ENCODE data around the gene NELFB.

Gene NELFB

DNA sequence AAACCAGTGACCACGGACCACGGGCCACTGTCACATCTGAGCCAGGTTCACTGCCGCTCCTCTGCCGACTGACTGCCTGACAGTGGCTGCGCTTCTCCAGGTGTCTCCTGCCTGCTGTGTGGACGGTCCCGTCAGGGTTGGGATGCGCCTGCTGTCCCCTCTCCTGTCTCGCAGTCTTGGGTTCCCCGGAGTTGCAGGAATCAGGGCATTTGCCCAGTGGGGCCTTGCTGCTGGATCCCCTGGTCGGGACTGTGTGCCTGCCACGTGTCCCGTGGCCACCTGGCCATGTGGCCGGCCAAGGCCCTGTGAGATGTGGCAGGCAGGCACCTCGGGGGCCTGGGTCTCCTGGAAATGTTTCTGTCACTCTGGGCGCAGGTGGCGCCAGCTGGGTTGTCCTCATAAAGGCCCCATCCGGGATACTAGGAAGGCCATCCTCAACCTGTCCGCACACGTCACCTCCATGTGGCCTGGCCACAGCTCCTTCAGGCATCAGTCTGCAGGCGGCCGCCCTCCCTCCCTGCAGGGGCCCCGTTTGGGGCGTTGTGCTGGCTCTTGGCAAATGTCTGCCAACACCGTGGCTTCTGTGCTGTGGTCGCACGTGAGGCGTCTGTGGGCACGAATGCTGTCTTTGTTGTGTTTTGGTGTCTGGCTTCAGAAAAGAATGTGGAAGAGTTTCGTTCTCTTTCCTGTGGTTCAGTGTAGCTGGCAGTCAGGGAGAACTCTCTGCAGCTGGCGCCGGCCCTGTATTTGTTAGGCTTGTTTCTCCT, 16.0 kb downstream of the NELFB start:
- no peak for DNase-seq

DNA sequence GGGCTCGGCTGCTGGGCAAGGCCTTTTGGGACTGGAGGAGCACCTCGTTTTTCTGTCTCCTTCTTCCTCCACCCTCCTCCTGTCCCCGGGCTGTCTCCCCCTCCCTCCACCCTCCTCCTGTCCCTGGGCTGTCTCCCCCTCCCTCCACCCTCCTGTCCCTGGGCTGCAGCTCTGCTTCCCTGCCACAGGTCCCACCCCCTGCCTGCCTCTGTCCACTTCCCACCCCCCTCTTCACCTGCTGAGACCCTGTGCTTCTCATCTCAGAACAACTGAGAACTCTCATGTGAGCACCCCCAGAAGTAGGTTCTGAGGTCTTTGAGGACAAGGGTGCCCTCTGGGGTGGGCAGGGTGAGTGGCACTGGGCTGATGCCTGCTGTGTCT, 16.6 kb downstream of the NELFB start:
- DNase-seq = no peak

DNA sequence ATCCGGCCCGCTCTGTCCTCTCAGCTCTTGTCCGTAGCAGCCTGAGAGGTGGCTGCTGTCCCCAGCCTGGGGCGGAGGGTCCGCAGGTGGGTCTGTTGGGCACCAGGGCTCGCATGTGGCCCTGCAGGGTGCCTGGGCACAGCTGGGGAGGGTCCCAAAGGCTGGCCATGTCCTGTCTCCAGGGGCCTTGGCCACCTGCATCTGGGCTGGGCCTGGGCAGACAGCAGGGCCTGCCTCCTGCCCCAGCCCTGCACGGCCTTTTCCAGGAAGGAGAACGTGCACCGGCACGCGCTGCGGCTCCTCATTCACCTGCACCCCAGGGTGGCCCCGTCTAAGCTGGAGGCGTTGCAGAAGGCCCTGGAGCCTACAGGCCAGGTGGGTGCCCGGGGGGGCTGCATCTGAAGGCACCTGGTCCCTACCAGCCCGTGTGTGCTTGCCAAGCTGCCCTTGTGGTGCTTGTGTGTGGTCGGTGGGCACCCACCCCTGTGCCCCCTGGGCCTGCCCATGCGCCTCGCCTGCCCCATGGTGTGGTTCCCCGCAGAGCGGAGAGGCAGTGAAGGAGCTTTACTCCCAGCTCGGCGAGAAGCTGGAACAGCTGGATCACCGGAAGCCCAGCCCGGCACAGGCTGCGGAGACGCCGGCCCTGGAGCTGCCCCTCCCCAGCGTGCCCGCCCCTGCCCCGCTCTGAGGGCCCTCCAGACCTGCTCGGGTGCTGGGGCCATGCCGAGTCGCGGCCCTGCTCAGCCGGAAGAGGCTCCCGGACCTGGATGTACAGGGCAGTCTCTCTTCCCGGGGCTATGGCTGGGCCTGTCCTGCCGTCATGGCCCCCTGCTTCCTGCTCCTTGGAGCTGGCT, 17.3 kb downstream of the NELFB start:
- DNase-seq = no peak

DNA sequence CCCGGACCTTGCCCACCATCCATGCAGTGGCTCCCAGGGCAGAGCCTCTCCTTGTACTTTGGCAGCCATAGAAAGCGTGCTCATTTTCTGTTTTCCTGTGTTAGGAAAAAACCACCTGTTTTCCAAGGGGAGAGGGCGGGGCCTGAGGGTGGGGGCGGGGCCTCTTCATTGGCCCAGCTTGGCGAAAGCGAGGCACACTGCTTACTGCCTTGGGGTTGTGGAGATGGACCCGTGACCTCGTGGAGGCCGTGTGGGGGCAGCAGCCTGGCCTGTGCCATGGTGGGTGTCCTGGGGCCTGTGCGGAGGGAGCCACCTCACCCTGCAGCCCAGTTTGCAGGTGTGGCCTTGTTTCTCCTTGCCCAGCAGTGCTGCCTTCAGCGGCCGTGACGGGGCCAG, 18.0 kb downstream of the NELFB start:
- no peak for DNase-seq

- DNase-seq = no peak
Observed at GRCh38 chr9:137273611-137274320, 18.6 kb downstream of the NELFB start.

DNA sequence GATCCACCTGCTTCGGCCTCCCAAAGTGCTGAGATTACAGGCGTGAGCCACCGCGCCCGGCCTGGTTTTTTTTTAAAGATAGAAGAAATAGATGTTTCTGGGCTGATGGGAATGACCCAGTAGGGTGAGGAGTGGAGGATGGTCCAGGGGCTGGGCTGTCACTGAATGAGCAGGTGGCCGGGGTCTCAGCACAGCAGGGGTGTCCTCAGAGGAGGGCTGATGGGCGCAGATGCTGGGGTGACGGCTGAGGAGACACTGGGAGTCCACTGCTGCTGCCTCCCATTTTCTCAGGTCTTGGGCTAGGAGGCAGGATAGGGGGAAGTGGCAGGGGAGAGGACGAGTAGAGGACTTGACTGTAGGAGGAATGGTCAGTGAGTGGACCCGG, 20.1 kb downstream of the NELFB start:
- DNase-seq = no peak

- no peak for DNase-seq
Observed at GRCh38 chr9:137275588-137276472, 20.7 kb downstream of the NELFB start.

DNA sequence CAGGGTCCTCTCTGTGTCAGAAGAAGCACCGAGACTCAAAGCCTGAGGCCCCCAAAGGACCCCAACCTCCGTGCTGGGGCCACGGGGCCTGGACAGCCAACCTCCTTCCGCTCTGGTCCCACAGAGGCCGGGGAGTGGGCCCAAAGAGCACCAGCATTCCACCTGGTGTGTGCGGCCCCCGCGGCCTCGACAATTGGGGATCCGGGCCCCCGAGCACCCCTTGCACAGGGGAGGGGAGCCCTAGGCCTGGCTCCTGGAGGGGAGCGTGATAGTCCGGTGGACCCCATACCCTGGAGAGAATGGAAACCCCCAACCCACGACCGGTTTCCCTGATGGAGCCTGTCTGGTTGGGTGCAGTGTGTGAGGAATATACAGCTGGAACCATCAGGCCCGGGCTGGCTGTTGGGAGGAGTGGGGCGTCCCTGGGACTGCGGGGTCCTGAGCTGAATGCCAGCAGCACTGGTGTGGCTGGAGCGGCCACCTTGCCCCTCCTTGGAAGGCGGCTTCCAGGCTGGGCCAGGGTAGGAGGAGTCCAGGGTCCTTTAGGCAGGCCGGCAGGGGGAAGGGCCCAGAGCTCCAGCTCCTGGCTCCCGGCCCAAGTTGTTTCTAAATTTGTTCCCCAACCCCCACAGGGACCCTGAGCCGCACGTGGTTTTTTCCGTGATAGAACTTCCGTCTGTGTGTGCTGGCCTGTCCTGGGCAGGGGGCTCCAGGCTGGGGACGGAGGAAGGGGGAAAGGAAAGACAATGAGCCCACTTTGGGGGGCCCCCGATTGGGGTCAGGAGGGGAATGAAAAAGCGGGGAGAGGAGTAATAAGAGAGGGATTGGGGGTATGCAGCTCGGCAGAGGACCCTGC, 21.6 kb downstream of the NELFB start:
- DNase-seq = no peak

DNA sequence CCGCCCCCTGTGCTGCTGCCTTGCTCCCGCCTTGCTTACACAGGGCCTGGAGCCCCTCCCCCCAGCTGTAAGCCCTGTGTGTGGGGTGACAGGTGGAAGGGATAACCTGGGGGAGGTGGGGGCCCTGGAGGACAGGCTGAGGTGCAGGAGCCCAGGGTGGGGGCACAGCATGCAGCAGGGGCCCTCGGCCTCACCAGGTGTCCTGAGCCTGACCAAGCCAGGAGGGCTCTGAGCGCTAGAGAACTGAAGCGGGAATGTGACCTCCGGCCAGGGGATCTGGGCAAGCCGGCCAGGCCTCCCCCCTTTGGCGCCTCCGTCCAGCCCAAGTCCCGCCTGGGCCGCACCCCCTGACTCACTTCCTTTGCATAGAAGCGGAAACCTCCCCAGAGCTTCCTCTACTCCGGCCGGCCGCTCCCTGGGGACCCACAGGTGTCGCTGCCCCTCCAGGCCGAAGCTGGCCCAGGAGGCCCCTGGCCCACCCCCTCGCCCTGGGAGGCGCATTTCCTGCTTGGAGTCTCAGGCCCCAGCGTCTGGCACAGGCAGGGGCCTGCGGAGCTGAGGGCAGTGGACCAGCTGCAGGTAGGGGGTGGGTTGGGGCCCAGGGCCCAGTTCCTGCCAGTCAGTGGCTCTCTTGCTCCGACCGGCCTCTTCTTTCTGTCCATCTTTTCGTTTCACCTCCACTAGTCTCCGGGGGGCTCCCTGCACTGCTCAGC, 22.4 kb downstream of the NELFB start, which contains the start of gene TOR4A:
Gene TOR4A (plus strand): TSS at position 398 of the 713 bp plus-strand sequence. CDS start 964 bp downstream, outside the sequence.
- no peak for DNase-seq

DNA sequence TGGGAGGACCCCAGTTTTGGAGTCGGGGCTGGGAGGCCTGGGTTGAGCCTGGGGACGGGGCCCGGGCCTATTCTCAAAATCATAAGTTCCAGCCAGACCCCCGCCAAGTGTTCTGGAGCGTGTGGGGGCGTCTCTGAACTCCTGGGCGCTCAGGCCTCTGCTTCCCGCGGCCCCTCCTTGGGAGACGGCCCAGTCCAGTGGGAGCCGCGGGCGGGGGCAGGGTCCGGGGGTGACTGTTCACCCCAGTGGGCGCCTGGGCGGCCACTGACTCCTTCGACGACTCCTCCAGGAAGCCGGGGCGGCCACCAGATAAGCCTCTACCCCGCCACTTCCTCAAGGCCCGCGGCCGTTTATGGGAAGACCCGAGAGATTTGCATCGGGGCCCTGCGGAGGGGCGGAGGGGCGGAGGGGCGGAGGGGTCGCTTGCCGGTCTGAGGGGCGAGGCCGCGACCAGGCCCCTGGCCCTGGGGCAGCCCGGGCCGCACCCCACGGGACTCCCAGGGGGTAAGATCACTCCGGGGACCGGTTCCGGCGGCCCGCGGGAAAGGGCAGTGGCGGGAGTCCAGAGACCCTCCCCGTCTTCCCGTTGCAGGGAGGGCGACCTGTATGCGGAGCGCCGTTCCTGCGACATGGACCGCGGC, 23.1 kb downstream of the NELFB start:
- no peak for DNase-seq

- no peak for DNase-seq
Observed at GRCh38 chr9:137278721-137279711, 23.9 kb downstream of the NELFB start.

DNA sequence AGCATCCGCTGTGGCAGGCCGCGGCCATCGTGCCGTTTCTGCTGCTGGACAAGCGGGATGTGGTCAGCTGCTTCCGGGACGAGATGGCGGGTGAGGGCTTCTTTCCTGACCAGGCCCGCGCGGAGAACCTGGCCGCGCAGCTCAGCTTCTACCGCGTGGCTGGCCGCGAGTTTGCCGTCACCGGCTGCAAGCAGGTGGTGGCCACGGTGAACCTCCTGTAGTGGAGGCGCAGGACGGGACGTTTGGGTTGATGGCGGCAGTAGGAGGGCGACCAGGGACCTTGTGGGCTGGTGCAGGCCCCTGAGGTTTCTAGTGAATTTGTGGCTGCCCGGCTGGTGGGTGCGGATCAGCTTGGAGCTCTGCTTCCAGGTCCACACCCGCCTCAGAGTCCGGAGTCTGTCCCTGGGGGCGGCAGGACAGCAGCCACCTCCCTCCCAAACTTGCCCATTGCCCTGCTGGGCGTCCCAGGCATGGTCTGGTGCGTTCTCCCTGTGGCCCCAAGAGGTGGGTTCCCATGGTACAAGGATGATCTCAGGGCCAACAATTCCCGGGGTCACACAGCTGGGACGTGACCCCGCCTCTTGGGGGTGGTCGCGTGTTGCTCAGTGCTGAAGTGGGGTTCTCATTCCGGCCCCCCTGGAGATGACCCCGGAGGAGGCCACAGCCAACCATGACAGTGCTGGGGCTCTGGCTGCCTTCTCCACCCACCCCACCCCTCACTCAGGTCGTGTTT, 24.8 kb downstream of the NELFB start:
- DNase-seq = no peak

DNA sequence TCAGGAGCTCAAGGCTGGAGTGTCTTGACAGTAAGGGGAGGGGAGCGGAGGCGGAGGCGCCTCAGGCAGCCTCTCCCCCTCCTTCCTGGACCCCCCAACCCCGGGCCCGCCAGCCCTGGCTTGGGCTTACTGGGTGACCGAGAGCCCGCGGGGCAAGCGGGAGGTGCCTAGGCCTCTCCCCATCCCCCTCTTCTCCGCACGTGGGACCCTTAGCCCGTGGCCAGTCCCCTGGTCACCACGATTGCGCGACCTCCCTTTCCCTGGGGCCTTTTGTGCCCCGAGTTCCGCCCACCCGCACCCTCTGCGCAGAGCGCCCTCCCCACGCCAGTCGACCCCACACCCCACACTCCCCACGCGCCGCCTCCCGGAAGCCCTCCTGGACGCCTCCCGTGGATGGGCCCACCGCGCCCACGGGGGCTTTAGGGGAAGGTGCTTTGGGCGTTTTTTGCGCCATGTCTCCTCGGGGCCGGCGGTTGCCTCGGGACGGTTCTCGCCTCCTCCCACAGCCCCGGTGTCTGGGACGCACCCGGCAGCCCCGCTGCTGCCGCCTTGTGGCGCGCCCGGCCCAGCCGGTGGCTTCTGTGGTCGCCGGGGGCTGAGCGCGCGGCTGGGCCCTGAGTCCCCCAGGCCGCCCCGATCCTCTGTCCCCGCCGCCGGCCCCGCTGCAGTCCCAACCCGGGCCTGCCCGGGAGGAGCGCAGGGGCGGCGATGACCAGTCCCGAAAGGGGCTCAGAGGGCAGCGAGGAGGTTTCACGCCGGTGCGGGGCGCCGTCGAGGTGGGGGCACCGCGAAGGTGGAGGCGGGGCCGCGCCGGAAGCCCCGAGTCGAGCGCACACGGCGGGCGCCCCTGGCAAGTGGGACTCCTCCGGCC, 25.6 kb downstream of the NELFB start:
- DNase-seq = no peak

DNA sequence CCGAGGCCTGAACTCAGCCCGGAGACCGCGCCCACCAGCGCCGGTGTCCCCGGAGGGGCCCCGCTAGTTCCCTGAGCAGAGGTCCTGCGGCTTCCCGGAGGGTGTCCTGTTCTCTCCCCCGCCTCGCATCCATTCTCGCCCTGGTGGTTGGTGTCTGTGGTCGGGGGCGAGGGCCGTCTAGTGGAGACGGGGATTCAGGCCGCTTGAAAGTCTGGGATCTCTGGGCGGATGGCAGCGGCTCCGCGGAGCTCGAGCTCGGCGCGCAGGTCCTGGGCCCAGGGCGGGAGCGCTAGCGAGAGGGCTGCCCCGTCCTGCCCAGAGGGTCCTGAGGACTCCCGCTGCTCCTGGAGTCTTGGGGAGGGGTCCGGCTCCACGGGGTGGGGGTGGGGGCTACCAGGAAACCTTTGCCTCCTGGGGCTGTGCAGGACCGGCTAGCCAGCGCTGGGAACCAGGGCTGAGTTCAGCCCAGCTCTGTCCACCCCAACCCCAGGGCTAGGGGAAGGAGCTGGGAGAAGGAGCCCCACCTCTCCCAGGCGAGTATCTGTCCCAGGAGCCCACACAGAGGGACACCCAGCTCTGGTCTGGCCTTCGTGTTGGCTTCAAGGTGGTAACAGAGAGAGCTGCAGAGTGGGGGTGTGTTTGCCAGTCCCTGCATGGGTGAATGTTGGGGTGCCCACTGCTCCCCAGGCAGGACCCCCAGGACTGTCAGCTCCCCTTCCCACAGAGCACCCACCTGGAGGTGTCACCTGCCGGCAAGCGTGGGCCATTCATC, 26.4 kb downstream of the NELFB start:
- DNase-seq = no peak

- DNase-seq = no peak
Observed at GRCh38 chr9:137286975-137287383, 31.9 kb downstream of the NELFB start.

- no peak for DNase-seq
Observed at GRCh38 chr9:137293094-137293481, 38.0 kb downstream of the NELFB start.

All from cerebellar nuclear complex (tissue), 1 donor.